Pulmonary artery endothelial cell (primary cell): Measurements from ENCODE around the gene ZNHIT3. TPM values are rescaled to one million over a fixed set of nuclear protein-coding genes. Genes with fewer than 3 reads are reported as not detected.
"Not testable (repeated sequence)": the region's sequence is repeated elsewhere in the genome, so short reads cannot be mapped to it uniquely, and the experiment has no call there.

Experiments
- DNase-seq: peaks from one replicate; pipeline ENCODE4 v3.0.0-alpha.2; 2011; ENCODE audit warnings: low read depth, low spot score
- total RNA-seq: library from RNA; depleted of rRNA; stranded (reverse); fragments of >200 nt; gene quantifications from 2 replicates; pipeline ENCODE4 v1.2.3, GENCODE V29; 2014

Gene ZNHIT3
- total RNA-seq, 1 donor from 2014 or later, result 30.7 TPM

GRCh38 chr17:36484021-36484420 is 2.5 kb upstream of the ZNHIT3 start:
- not testable (repeated sequence) for DNase-seq

DNA sequence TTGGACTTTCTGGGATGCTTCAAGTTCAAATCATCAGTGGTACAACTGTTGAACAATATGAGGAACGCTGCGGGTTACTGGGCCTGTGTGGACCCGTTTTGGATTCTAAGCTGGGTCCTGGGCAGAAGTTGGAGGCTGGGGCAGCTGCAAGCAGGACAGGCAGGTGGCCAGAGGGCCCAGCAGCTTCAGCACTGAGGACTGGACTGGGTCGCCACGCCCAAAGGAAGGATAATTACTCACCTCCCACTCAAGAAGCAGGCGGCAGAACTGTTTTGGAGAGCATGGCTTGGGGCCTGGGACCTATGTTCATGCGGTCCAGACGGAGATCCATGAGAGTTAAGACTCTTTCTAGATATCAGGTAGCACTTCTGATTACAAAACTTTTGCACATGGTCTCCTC is 1.5 kb upstream of the ZNHIT3 start:
- no peak for DNase-seq

DNA sequence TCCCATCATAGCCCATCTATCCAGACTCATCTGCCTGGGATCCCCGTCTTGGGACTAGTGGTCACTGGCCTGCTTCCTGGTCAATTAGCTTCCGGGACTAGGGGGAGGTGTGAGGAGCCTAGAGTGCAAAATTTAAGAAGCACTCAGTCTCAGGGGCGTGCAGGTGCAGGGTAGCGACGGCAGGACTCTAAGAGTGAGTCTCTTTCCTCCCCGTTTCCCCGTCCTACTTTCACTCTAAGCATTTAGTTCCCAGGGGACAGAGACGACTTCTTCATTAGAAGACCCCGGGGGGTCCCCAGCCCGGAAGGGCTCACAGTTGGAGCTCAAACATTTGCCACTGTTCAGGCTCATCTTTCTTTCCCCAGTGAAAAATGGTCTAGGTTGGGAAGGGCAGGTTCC is 677 bp upstream of the ZNHIT3 start:
- DNase-seq, result no peak

DNA sequence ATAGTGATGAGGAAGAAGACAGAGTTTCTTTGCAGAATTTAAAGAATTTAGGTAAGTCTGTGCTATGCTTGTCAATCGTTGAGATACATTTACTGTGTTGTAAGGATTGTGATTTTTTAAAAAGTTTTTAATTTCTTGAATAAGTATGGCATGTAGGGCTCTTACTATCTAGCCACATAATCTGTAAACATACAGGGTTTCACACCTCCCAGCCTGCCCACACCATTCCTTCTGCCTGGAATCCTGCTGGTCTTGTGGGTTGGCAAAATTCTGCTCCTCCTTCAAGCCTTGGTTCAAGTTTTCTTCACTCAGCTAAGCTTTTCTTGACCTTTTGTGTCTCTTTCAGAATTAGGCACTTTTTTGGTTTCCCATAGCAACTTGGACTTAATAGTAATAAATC is 7.5 kb downstream of the ZNHIT3 start:
- DNase-seq, result no peak

DNA sequence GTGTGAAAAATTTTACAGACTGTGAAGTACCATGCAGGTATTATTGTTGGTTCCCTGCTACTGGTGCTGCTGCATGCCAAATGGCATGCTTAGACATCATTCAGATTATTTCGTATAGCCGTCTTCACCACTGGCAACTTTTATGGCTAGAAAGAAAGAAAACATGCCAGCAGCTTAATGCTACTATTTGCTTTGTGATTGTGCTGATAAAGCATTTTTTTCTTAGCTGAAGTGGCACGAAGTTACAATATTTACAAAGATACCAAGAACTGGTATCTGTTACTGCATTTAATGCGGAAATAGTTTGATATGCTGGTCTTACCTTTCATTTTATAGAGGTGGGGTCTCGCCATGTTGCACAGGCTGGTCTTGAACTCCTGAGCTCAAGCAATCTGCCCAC is 8.2 kb downstream of the ZNHIT3 start:
- no peak for DNase-seq

DNA sequence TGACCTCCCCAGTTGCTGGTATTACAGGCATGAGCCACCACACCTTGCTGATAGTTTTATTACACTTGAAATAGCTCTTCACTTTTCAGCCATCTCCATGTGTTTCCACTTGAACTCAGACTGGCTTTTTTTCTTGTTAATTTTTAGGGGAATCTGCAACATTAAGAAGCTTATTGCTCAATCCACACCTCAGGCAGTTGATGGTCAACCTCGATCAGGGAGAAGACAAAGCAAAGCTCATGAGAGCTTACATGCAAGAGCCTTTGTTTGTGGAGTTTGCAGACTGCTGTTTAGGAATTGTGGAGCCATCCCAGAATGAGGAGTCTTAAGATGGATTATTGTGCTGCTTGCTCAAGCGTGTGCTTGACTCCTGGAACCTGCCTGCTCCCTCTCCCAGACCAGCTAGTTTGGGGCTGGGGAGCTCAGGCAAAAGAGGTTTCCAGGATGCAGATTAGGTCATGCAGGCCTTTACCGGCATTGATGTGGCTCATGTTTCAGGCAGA is 8.6 kb downstream of the ZNHIT3 start:
- DNase-seq, result no peak

DNA sequence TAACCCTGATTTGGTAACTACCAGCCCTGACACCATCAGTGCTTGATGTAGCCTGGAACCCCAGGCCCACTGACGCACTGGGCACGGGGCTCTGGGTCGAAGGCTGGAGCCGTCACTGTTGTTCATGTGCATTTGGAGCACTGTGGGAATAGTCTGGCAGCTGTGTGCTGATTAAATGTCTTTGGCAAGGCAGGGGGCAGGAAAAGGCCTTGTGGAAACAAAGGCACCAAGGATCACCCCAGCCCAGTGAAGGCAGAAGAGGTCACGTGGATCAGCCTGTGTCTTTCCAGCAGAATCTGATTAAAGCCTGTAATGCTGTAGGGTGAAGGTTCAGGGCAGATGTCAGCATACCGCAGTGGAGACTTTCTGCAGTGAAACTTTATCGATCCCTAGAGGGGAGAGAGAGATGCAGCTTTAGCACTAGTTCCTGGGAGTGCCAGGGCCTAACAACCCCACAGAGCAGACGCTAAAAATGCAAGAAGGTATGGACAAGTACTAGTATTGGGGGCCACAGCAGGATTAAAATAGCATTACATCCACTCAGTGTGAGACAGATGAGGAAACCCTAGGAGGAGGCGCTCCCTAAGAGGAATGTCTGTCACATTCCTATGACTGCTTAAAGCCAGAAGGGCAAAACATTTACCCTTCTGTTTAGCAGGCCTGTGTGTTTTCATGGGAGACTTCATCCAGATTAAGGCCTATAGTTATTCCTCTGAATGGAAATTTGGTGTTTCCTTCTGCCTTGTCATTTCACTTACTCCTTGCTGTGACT is 9.7 kb downstream of the ZNHIT3 start:
- DNase-seq, result no peak

- no peak for DNase-seq
These were observed 11.7 kb downstream of the ZNHIT3 start for GRCh38 chr17:36498155-36498554.

GRCh38 chr17:36498560-36499300 is 12.2 kb downstream of the ZNHIT3 start:
- DNase-seq, result no peak

GRCh38 chr17:36500745-36501225 is 14.3 kb downstream of the ZNHIT3 start:
- no peak for DNase-seq

- no peak for DNase-seq
These were observed 14.9 kb downstream of the ZNHIT3 start for GRCh38 chr17:36501351-36501750.

DNA sequence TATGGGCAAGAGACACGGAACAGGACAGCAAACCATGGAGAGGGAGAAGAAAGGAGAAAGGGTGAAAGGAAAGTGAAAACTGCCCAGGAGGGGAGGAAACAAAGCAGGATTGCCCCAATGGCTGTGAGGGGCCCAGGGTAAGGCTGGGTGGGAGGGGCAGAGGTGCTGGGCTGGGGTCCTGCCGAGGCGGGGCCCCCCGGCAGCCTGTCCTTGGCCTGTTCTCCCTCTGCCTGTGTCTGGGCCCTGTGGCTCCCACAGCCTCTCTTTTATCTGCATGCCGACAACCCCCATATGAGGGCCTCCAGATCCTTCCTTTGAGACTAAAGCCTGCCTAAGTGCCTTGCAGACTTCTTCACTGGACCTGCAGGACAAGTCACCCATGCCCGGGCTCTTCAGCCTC is 15.5 kb downstream of the ZNHIT3 start:
- DNase-seq, result no peak

DNA sequence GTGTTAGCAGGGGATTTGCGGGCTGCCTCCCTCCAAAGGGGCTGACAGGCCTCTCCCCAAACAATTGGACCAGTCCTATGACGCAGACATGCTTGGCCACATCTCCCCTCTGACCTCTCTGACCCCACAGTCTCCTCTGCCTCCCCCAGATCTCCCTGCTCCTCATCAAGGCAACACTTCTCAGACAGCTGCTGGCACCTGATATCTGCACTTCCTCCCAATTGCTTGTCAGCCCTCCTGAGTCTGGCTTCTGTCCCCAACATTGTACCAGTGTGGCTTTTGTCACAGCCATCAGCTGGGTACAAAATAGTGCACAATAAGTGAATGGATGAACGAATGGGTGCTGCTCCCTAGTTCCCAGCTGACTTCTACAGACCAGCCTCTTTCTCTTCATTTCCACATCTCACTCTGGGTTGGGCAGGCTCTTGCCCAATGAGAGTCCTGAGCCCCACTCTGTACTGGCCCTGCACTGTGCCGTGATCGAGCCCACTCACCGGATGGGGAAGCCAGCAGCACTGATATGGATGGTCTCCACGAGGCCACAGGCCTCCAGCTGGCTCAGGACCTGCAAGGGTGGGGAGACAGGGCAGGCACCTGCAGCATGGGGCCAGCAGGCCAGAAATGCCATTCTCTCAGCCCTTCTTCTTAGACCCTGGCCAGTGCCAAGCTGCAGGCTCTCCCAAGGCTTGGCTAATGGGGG is 17.1 kb downstream of the ZNHIT3 start:
- DNase-seq, result no peak

DNA sequence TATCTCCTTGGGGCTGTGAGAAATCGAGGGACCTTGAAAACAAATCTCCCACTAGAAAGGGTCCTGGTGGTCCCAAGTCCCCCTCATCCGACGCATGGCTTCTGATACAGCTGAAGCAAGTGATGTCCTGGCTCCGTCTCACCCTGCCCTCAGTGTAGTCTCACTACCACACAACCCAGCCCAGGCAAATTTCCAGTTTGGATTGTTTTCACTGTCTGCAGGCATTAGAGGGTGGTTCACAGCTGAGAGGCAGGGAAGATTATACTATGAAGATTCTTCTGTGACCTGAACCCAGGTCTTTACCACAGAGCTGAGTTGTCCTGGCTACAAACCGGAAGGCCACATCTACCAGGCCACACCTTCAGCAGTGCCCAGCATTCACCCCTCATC is 17.7 kb downstream of the ZNHIT3 start:
- no peak for DNase-seq

DNA sequence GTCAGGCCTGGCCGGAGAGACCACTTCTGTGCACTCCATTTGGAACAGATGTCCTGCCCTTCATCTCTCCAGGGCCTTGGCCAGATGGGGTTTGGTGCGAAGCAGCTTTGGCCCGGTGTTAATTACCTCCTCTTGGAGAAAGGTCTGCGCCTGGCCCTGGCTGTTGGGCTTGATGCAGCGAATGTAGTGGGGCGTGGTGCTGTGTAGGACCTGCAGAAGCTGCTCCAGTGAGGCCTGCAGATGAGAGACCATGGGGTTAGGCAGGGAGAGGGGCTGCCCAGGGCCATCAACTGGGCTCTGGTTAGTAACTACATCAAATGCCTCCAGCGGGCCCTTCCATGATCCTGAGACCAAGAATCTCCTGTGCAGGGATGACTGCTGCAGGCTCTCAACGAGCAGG is 18.7 kb downstream of the ZNHIT3 start:
- DNase-seq, result no peak

DNA sequence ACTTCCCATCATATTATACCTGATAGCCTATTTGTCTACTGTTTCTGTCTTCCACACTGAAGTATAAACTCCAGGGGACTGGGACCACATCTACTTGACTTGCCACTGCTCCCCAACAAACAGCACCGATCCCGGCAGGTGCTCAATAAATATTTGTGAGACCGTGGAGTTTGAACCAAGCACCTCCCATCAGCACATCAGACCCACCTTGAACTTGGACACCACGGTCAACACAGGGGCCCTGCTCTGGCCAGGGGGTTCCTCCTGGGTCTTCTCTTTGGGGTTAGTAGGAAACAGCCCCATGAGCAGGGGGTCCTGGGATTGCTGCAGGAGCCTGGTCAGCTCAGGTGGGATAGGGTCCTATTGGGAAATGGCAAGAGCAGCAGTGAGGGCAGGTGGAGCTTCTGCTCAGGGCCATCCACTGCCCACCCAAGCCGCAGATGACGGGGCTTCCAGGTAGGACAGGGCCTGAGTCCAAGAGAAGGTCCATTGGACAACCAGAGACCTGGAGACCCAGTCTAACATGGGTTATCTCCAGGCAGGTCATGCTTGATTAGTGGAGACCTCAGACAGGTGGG is 19.9 kb downstream of the ZNHIT3 start:
- DNase-seq, result no peak

GRCh38 chr17:36506831-36507230 is 20.4 kb downstream of the ZNHIT3 start:
- DNase-seq, result no peak

DNA sequence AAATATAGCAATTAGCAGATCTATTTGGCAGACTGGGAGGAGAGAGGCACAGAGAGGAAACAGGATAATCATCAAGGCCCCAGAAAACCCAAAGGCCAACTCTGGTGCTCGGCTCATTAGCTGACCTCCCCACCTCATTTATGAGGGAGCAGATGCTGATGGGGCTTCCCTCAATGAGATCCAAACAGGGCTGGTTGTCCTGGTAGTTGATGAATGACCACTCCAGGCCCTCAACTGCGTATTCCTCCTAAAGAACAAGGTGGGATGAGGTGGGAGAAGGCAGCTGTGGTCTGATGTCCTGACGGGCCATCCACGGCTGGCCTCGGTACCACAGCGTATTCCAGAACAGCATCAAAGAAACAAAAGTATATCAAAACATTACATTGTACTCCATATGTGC is 20.8 kb downstream of the ZNHIT3 start:
- DNase-seq, result no peak

GRCh38 chr17:36508439-36508838 is 22.0 kb downstream of the ZNHIT3 start:
- not testable (repeated sequence) for DNase-seq

GRCh38 chr17:36509272-36509985 is 22.9 kb downstream of the ZNHIT3 start:
- DNase-seq, result no peak

- DNase-seq, result no peak
These were observed 24.2 kb downstream of the ZNHIT3 start for GRCh38 chr17:36510636-36511035.
